Stimulated activated memory B cell treated with anti-CD40 and anti-IgM and Interleukin-4, amounts not matched to agents 10 μg/mL and 1 μg/mL and 100 μg/mL, for 72 hours (primary cell): ENCODE results near the gene FAM221B.

ENCODE experiments used
- ATAC-seq: fragments of 150-1000 bp; cut with Tn5 transposase; 2 replicates; pipeline ENCODE4 v1.10.0; 2021
- H3K27ac Mint-ChIP-seq: one replicate; pipeline ENCODE4 v1.8.0; 2022; ENCODE audit warnings: mild to moderate bottlenecking, mixed read lengths
- H3K27me3 Mint-ChIP-seq: one replicate; pipeline ENCODE4 v1.8.0; 2022; ENCODE audit warnings: mixed read lengths
- H3K36me3 Mint-ChIP-seq: one replicate; pipeline ENCODE4 v1.8.0; 2022; ENCODE audit warnings: mixed read lengths
- H3K4me1 Mint-ChIP-seq: one replicate; pipeline ENCODE4 v1.8.0; 2022; ENCODE audit warnings: mixed read lengths
- H3K4me3 Mint-ChIP-seq: one replicate; pipeline ENCODE4 v1.8.0; 2022; ENCODE audit warnings: mild to moderate bottlenecking, moderate library complexity, mixed read lengths
- H3K9me3 Mint-ChIP-seq: one replicate; pipeline ENCODE4 v1.8.0; 2022; ENCODE audit warnings: mixed read lengths

The FAM221B gene

DNA sequence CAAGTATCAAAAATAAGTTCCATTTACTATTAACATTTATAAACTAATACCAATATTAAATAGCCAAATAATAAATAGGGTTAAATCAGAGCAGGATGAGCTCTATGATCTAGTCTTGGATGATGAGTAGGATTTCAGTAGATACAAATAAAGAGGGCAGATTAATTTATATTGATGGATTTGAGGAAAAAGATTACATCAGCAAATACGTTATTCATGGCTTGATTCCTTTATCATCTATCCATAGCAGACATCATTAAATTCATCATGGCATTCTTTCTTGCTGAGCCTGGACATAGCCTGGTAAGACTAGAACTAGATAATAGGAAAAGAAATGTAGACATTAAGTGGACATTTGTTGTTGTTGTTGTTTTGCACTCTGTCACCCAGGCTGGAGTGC lies 61.1 kb downstream of the FAM221B start:
- no peaks in the 10 kb centered on the region for H3K9me3 Mint-ChIP-seq
- H3K27ac Mint-ChIP-seq, result no peak overlapping the region
- no peaks in the 10 kb centered on the region for H3K36me3 Mint-ChIP-seq
- no peak for ATAC-seq
- no peaks in the 10 kb centered on the region for H3K27me3 Mint-ChIP-seq
- H3K4me3 Mint-ChIP-seq, result no peak overlapping the region
- H3K4me1 Mint-ChIP-seq, result peaks cover 6% of the 10 kb centered on the region

GRCh38 chr9:35766997-35767396 lies 61.5 kb downstream of the FAM221B start:
- no peaks in the 10 kb centered on the region for H3K27me3 Mint-ChIP-seq
- no peak for ATAC-seq
- H3K27ac Mint-ChIP-seq, result no peak overlapping the region
- peaks cover 8% of the 10 kb centered on the region for H3K4me1 Mint-ChIP-seq
- H3K36me3 Mint-ChIP-seq, result no peaks in the 10 kb centered on the region
- H3K9me3 Mint-ChIP-seq, result no peaks in the 10 kb centered on the region
- no peak overlapping the region for H3K4me3 Mint-ChIP-seq
